MM.1S (cell line): ENCODE results near the gene ALPP.

Source experiments
- CTCF ChIP-seq: fragments of 300-600 bp; sonication (generic); IDR thresholded peaks from 2 replicates; pipeline ENCODE4 v1.5.1; 2016; ENCODE audit warnings: antibody characterized with exemption, low read length, mixed read lengths
- EZH2 ChIP-seq: fragments of 300-600 bp; sonication (generic); optimal IDR thresholded peaks from 2 replicates; pipeline ENCODE3; 2017; ENCODE audit warnings: low read depth, mild to moderate bottlenecking, antibody characterized with exemption, low read length, mixed read lengths

- no peak for TF ChIP-seq CTCF
- no peak for TF ChIP-seq EZH2
Observed at GRCh38 chr2:232412986-232413385, 34.4 kb downstream of the ALPP start.
